Coronary artery (tissue), 2 donors: ENCODE measurements around the gene TREM1.

ENCODE experiments used
- DNase-seq: peaks from one replicate; pipeline ENCODE4 v3.0.0-alpha.2; 2017; ENCODE audit warnings: low spot score
- H3K27ac ChIP-seq, 2 donors: fragments of 200-600 bp; sonication (generic); one replicate each; pipeline ENCODE4 v1.5.1; 2016 to 2019
- H3K4me3 ChIP-seq: fragments of 200-600 bp; sonication (generic); 2 replicates; pipeline ENCODE4 v1.5.1; 2016; ENCODE audit warnings: mild to moderate bottlenecking, moderate library complexity
- CTCF ChIP-seq: fragments of 200-600 bp; sonication (generic); IDR thresholded peaks from one replicate; pipeline ENCODE4 v1.5.1; 2019; ENCODE audit warnings: antibody characterized with exemption

The TREM1 gene

GRCh38 chr6:41272591-41273240 lies 13.8 kb downstream of the TREM1 start:
- no peak for TF ChIP-seq CTCF
- Histone ChIP-seq H3K4me3 (no peak overlapping the region), H3K27ac (peak overlapping the region in 1 of 2 donors; percentile 22)
- no peak for DNase-seq

- Histone ChIP-seq H3K27ac (peak overlapping the region in 1 of 2 donors; percentile 28), H3K4me3 (no peak overlapping the region)
- no peak for TF ChIP-seq CTCF
- no peak for DNase-seq
Observed at GRCh38 chr6:41271901-41272395, 14.5 kb downstream of the TREM1 start.

DNA sequence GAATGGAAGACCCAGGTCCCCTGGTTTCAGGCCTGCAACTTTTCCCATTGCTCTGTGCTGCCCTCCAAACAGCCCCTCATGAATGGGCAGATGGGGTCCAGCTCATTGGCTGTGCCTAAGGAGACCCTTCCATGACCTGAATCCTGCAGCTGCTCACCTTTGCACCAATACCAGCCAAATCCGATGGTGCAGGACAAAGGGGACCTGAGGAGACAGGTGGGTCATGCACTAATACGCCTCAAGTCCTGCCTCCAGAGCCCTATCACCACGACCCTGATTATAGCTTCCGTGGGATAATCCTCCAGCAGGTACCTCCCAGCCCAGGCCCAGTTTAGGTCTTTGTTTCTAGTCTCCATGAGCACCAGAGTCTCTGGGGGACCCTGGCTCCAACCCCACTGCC lies 16.8 kb downstream of the TREM1 start:
- H3K27ac ChIP-seq, result no peak overlapping the region
- no peak for TF ChIP-seq CTCF
- no peak overlapping the region for H3K4me3 ChIP-seq
- DNase-seq, result peak; percentile 67

DNA sequence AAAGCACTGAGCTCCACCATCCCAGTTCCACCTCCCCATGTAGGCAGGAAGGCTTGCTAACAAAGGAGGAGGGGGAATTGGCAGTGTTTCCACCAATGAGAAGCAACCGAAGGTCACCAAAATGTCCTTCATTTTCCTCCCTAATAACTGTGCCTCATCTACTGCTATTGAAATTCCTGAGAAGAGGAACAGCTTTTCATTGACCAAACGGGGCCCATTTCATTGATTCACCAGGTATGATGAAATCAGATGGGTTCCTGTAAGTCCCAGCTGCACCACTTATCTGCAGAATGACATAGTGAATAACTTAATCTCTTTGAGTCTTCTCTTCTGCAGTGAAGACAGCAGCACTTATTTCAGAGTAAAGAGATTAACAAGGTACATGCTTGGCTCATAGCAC lies 17.3 kb downstream of the TREM1 start:
- Histone ChIP-seq H3K27ac (no peak overlapping the region), H3K4me3 (no peak overlapping the region)
- TF ChIP-seq CTCF, result no peak
- no peak for DNase-seq

DNA sequence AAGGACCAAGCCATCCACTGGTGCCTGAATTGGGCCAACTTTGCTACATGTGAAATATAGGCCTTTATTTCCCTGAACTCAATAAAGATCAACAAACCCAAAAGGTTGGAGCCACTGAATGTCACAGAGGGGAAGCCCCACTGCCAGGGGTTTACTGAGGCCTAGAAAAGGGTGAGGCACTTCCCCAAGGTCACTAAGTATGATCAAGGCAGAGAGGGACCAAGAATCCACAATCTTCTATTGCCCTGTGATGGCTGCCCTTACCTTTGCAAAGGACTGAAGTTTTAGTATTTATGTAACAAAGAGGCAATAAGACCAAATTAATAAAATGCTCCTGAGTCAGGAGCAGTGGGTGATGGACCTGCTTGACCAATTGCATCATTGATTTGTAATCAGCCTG lies 18.0 kb downstream of the TREM1 start:
- no peak for TF ChIP-seq CTCF
- DNase-seq, result peak; percentile 52
- H3K27ac ChIP-seq, result no peak overlapping the region
- no peak overlapping the region for H3K4me3 ChIP-seq

DNA sequence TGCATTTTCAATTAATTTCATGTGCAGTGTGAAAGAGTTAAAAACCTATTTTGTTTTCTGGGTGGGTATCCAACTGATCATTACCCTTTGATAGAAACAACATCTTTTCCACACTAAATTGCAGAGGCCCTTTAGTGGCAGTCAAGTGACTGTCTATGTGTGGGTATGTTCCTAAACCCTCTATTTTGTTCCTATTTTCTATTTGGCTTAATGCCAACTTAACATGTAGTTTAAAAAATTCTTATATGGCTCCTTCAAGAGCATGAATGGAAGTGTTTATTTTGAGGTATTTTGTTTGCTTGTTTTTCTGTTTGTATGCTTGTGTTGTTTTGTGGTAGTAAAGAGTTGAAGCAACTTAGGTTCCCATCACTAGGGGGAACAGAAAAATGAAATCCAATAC lies 19.9 kb downstream of the TREM1 start:
- H3K4me3 ChIP-seq, result no peak overlapping the region
- no peak for TF ChIP-seq CTCF
- no peak overlapping the region for H3K27ac ChIP-seq
- DNase-seq, result no peak

DNA sequence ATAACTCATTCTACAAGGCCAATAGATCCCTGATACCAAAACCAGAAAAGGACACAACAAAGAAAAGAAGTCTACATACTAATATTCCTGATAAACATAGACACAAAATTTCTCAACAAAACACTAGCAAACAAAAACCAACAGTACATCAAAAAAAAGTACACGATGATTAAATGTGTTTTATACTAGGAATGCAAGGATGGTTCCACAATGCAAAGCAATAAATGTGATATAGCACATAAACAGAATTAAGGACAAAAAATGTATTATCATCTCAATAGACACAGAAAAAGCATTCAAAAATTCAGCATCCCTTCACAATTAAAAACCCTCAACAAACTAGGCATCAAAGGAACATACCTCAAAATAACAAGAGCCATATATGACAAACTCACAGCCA lies 23.2 kb downstream of the TREM1 start:
- H3K4me3 ChIP-seq, result no peak overlapping the region
- no peak for TF ChIP-seq CTCF

More for the DNA sequence above, 23.2 kb downstream of the TREM1 start:
- no peak overlapping the region for H3K27ac ChIP-seq
- no peak for DNase-seq
